ENCODE results near the gene PTGFRN.
"Not testable (repeated sequence)": the region's sequence is repeated elsewhere in the genome, so short reads cannot be mapped to it uniquely, and the experiment has no call there.

The PTGFRN gene

DNA sequence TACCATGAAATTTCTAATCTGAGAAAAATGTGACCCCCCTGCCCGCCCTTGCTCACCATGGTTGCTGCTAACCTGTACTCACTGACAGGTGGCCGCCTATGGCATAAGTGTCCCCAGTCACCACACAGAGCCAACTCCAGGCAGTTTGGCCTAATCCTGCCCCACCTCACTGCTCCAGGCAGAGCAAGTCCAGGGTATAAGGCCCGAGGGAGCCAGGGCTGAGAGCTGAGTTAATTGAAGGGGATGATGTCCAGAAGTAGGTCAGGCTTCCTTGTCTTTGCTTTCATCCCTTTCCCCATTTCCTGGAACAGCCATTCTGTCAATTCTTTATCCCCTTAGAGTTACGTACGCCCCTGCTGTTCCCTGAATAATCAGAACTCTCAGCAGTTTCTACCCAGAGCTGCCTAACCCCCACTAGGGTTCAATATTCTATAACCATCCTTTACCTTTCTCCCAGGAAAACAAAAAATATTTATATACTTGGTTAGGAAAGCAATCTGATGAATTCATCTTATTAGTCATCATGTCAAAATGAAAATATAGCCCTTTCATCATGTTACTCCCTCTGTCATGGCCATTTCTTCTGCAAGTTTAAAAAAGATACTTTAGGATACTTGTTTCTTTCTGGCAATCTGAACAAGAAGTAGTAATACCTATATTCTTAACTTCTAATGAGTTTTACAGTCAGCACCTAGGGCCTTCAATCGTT lies 62.4 kb downstream of the PTGFRN start:
- DNase-seq (ENCODE audit: low read depth) = peak; percentile 25

DNA sequence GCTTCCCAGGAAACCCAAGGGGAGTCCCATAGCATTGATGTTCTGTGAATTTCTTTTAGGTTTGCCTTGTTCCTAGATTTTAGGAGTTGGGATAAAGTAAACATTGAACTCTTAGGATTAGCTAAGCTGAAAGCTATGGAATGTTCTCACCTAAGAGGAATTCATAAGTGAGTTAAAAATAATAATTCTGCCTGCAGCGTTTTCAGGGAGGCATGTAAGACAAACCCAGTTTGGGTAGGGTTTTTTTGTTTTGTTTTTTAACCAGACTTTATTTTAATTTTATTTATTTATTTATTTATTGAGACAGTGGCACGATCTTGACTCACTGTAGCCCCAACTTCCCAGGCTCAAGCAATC lies 62.9 kb downstream of the PTGFRN start:
- DNase-seq (ENCODE audit: low read depth) = no peak

DNA sequence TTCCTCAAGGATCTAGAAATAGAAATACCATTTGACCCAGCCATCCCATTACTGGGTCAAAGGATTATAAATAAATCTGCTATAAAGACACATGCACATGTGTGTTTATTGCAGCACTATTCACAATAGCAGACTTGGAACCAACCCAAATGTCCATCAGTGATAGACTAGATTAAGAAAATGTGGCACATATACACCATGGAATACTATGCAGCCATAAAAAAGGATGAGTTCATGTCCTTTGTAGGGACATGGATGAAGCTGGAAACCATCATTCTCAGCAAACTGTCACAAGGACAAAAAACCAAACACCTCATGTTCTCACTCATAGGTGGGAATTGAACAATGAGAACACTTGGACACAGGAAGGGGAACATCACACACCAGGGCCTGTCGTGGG lies 70.6 kb downstream of the PTGFRN start:
- DNase-seq (ENCODE audit: low read depth) = not testable (repeated sequence)

- no peak for DNase-seq (ENCODE audit: low read depth)
Measured at GRCh38 chr1:116981521-116982037, 71.9 kb downstream of the PTGFRN start.

DNA sequence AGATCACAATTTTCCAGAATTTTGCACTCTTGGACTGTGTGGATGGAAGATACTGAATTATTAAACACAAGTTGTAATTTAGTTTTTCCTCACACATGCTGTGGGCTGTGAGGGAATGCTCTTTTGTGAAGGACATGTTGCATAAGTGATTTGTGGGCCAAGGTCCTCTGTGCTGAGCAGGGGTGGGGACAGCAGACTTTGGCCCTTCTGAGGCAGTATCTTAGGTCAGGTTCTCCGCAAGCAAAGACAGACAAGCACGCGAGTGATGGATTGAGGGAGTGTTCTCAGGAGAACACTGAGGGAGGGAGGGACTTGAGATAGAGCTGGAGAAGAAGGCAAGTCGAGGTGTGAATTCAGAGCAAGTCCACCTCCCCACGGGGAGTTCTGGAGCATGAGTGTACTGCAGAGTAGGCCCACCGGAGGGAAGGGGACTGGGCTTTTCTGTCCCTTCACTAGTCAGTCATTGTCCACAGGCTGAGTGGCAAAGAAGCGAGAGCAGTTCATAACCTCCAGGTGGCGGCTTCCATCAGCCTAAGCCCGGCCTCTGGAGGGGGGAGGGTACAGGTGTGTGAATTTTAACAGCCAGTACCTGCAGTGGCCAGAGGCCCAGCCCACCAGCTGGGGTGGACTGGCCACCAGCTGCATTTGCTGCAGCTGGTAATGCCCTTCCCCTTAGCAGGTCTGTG lies 72.7 kb downstream of the PTGFRN start:
- no peak for DNase-seq (ENCODE audit: low read depth)

GRCh38 chr1:116983112-116983511 lies 73.4 kb downstream of the PTGFRN start:
- DNase-seq (ENCODE audit: low read depth) = no peak

DNA sequence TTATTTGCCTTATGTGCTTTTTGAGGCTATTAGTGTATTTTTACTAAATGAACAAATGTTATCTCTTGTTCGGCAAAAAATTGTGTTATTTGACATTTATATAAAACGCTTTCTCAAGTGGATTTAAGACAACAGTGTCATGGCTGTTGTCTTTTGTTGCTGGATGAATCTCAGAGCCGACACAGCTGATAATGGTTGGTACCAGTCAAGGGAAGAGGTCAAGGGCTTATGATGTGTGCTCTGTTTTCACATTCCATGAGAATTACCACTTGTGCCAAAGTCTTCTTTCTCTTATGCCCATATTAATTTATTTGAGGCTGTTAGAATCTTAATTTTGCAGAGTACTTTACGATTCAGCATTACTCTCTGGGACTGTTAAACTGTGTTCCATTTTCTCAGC lies 74.0 kb downstream of the PTGFRN start:
- no peak for DNase-seq (ENCODE audit: low read depth)

DNA sequence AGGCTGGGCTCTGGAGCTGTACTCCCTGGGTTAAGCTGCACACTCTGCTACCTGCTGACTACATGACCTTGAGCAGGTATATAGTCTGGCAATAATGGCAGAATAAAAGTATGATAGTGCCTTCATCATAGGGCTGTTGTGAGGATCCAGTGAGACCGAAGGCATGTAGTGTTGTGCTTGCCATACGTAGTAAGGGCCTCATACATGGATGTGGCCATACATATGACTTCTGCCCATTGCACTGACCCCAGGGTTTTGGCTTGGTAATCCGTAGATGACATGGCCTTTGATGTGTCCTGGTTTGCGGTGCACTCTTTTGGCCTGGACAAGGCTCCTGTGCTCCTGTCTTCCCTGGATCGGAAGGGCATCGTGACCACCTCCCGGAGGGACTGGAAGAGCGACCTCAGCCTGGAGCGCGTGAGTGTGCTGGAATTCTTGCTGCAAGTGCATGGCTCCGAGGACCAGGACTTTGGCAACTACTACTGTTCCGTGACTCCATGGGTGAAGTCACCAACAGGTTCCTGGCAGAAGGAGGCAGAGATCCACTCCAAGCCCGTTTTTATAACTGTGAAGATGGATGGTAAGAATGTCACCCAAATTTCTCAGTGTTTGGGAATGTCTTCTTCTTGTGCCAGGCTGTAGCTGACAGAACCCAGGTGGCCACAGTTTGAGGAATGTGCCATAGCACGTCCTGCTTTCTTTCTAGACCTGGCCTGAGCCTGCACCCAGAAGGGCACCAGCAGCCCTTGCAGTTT lies 74.9 kb downstream of the PTGFRN start:
- DNase-seq (ENCODE audit: low read depth) = no peak

- no peak for DNase-seq (ENCODE audit: low read depth)
Measured at GRCh38 chr1:116986421-116987255, 76.9 kb downstream of the PTGFRN start.

- DNase-seq (ENCODE audit: low read depth) = no peak
Measured at GRCh38 chr1:116987256-116987555, 77.5 kb downstream of the PTGFRN start.

GRCh38 chr1:116988248-116988647 lies 78.5 kb downstream of the PTGFRN start:
- DNase-seq (ENCODE audit: low read depth) = peak; percentile 42

- DNase-seq (ENCODE audit: low read depth) = no peak
Measured at GRCh38 chr1:116988908-116989307, 79.2 kb downstream of the PTGFRN start.

- peak; percentile 19 for DNase-seq (ENCODE audit: low read depth)
Measured at GRCh38 chr1:116989835-116990234, 80.1 kb downstream of the PTGFRN start.

DNA sequence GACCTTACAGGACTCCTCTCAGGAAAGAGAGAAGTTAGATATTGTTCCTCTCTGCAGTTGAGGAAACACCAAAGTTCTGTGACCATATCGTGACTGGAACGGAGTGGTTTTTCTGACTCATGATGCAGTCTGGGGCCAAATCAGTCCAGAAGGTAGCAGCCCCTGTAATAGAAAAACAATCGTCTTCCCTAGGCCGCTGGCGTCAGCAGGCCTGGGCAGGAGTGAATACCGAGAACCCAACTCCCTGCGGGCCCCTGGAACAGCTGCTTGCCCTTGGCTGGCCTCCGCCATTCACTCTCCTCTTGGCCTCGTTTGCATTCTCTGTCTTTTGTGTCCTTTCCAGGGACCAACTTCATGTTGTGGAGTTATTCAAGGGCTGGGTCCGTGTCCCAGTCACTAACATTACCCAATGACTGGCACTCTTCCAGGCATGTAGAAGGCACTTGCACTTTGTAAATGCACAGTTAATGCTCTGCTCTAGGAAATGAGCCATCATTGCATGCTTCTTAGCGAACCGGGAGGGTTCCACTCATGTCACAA lies 81.0 kb downstream of the PTGFRN start:
- peak; percentile 98 for DNase-seq (ENCODE audit: low read depth)

DNA sequence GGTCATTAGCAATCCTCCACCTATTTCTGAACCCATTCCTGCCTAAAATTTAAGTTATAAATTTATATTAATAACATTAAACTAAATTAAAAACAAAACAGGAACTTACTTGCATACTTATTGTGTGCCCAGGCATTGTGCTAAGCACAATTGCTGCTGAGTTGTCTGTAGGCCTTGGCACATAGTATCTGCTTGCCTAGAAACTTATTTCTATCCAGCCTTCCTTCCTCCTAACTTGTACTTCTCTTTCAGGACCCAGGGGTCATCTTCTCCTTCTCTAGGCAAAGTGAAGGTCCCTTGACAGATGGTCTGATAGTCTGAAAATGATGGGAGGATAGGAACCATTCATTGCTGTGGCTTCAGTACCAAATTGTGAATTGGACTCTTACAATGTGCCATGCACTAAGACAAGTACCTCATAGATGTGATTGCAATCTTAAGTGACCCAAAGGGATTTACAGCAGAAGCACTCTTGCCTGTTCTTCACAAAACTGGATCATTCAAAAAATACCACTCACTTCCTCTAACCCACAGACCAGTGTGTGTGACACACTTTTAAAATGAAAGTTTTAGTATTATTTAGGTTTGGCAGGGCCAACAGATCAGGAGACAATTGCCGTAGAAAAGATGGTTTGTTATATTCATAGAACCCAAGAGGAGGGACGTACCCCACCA lies 81.6 kb downstream of the PTGFRN start:
- no peak for DNase-seq (ENCODE audit: low read depth)

- DNase-seq (ENCODE audit: low read depth) = no peak
Measured at GRCh38 chr1:116991918-116992317, 82.2 kb downstream of the PTGFRN start.

DNA sequence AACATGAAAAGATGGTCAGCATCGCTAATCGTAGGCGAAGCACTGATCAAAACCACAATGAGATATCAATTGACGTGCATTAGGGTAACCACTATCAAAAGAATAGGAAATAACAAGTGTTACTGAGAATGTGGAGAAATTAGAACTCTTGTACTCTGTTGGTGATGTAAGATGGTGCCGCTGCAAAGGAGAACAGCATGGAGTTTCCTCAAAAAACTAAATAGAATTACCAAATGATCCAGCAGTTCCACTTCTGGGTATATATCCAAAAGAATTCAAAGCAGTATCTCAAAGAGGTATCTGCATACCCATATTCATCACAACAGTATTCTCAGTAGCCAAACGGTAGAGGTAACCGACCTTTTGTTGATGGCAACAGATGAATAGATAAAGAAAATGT lies 83.6 kb downstream of the PTGFRN start:
- DNase-seq (ENCODE audit: low read depth) = no peak

- no peak for DNase-seq (ENCODE audit: low read depth)
Measured at GRCh38 chr1:116994411-116994810, 84.7 kb downstream of the PTGFRN start.

DNA sequence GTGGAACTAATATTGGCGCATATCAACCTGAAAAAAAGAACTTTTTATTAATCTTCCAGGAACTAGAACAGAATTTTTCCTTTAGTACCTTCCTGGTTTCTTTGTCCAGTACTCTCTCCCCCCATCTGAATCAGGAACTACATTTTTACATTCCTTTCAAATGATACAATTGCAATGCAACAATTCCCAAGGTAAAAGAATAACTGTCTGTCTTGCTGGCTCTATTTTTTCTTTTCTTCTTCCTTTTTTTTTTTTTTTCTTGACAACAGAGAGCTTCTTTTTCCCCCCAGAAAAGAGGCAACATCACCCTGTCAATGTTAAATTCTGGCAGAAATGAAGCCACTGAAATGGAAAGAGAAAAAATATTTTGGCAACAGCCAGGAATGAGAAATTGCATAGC lies 87.3 kb downstream of the PTGFRN start:
- no peak for DNase-seq (ENCODE audit: low read depth)

GRCh38 chr1:116997636-116998035 lies 87.9 kb downstream of the PTGFRN start:
- no peak for DNase-seq (ENCODE audit: low read depth)

DNA sequence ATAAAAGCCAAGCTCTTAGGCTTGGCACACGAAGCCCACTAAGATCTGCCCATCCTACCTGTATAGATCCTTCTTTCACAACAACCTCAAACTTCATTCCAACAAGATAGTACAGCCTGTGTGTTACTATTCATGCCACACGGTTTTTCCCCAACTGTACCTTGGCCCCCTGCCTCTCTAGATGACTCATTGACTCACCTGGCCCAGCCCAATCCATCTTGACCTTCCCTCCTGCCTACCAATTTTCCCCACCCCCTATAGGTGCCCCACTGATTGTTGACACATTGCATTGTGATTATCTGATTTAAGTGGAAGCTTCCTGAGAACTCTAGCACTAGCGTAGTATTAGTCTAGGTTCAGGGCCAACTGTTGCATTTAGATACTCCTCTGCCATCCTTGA lies 89.9 kb downstream of the PTGFRN start:
- DNase-seq (ENCODE audit: low read depth) = no peak

Data from fibroblast of gingiva (primary cell).